Fibroblast of pulmonary artery (primary cell): ENCODE results near the gene AMPH.

ENCODE experiments used
- DNase-seq: peaks from one replicate; pipeline ENCODE4 v3.0.0-alpha.2; 2010; ENCODE audit warnings: low read depth
- H3K4me3 ChIP-seq: replicated peaks from 2 replicates; pipeline ENCODE4 v1.5.1; 2011; ENCODE audit warnings: low read depth, mild to moderate bottlenecking, control low read depth, low read length, moderate library complexity
- CTCF ChIP-seq: IDR thresholded peaks from 2 replicates; pipeline ENCODE4 v1.5.1; 2011; ENCODE audit warnings: mild to moderate bottlenecking, control low read depth, low read length, inconsistent platforms; ENCODE audit errors: missing control alignments

Gene AMPH

GRCh38 chr7:38545977-38546376 is 85.2 kb downstream of the AMPH start:
- H3K4me3 ChIP-seq = no peak overlapping the region
- no peak for TF ChIP-seq CTCF
- DNase-seq = no peak

GRCh38 chr7:38542156-38542555 is 89.0 kb downstream of the AMPH start:
- no peak for DNase-seq
- TF ChIP-seq CTCF = no peak

GRCh38 chr7:38541440-38541839 is 89.7 kb downstream of the AMPH start:
- no peak for DNase-seq
- no peak for TF ChIP-seq CTCF
- H3K4me3 ChIP-seq = no peak overlapping the region

More at GRCh38 chr7:38542156-38542555, 89.0 kb downstream of the AMPH start:
- no peak overlapping the region for H3K4me3 ChIP-seq

- no peak for TF ChIP-seq CTCF
- no peak for DNase-seq
- H3K4me3 ChIP-seq = no peak overlapping the region
Observed at GRCh38 chr7:38539477-38540081, 91.6 kb downstream of the AMPH start.

GRCh38 chr7:38535073-38535472 is 96.1 kb downstream of the AMPH start:
- no peak for DNase-seq
- no peak overlapping the region for H3K4me3 ChIP-seq
- TF ChIP-seq CTCF = no peak

GRCh38 chr7:38525857-38526256 is 105.3 kb downstream of the AMPH start:
- no peak for TF ChIP-seq CTCF
- no peak overlapping the region for H3K4me3 ChIP-seq

GRCh38 chr7:38524786-38525185 is 106.4 kb downstream of the AMPH start:
- no peak overlapping the region for H3K4me3 ChIP-seq
- no peak for DNase-seq
- no peak for TF ChIP-seq CTCF

More at GRCh38 chr7:38525857-38526256, 105.3 kb downstream of the AMPH start:
- DNase-seq = no peak
